Astrocyte (in vitro differentiated cells and primary cell): Measurements from ENCODE around the gene ZBTB7A.

Experiments used
- EZH2 ChIP-seq: IDR thresholded peaks from 2 replicates; pipeline ENCODE4 v1.6.1; 2012; ENCODE audit warnings: mild to moderate bottlenecking, low read length, inconsistent platforms; ENCODE audit not compliant: insufficient read depth
- TF ChIP-seq, protein P1 (sequence below): IDR thresholded peaks from 2 replicates; pipeline ENCODE4 v1.5.1; 2011; ENCODE audit warnings: low read depth, mild to moderate bottlenecking, inconsistent platforms, low read length, moderate library complexity; ENCODE audit not compliant: insufficient read depth

GRCh38 chr19:4096049-4096892 lies 29.6 kb upstream of the ZBTB7A start:
- TF ChIP-seq, protein P1, sequence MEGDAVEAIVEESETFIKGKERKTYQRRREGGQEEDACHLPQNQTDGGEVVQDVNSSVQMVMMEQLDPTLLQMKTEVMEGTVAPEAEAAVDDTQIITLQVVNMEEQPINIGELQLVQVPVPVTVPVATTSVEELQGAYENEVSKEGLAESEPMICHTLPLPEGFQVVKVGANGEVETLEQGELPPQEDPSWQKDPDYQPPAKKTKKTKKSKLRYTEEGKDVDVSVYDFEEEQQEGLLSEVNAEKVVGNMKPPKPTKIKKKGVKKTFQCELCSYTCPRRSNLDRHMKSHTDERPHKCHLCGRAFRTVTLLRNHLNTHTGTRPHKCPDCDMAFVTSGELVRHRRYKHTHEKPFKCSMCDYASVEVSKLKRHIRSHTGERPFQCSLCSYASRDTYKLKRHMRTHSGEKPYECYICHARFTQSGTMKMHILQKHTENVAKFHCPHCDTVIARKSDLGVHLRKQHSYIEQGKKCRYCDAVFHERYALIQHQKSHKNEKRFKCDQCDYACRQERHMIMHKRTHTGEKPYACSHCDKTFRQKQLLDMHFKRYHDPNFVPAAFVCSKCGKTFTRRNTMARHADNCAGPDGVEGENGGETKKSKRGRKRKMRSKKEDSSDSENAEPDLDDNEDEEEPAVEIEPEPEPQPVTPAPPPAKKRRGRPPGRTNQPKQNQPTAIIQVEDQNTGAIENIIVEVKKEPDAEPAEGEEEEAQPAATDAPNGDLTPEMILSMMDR = no peak
- no peak for TF ChIP-seq EZH2
